Fibroblast of lung (primary cell): Measurements from ENCODE around the gene ZNF672. TPM values are rescaled to one million over a fixed set of nuclear protein-coding genes. Genes with fewer than 3 reads are reported as not detected.
"Not testable (repeated sequence)": the region's sequence is repeated elsewhere in the genome, so short reads cannot be mapped to it uniquely, and the experiment has no call there.

Experiments
- DNase-seq, 2 donors: peaks; one replicate each; pipeline versions ENCODE4 v3.0.0 to v3.0.0-alpha.2; 2010; ENCODE audit warnings: low read depth in 2 of 2
- H2AFZ ChIP-seq: 2 replicates; pipeline ENCODE4 v1.5.1; 2012; ENCODE audit warnings: low read length, control low read depth, inconsistent platforms
- H3K27ac ChIP-seq: 2 replicates; pipeline ENCODE4 v1.5.1; 2011; ENCODE audit warnings: low read length, control low read depth; ENCODE audit not compliant: insufficient read depth
- H3K27me3 ChIP-seq: 2 replicates; pipeline ENCODE4 v1.5.1; 2011; ENCODE audit warnings: mild to moderate bottlenecking, low read length; ENCODE audit not compliant: control insufficient read depth, insufficient read depth
- H3K36me3 ChIP-seq: 2 replicates; pipeline ENCODE4 v1.5.1; 2011; ENCODE audit warnings: low read length; ENCODE audit not compliant: control insufficient read depth, insufficient read depth
- H3K4me1 ChIP-seq: 2 replicates; pipeline ENCODE4 v1.5.1; 2011; ENCODE audit warnings: low read length; ENCODE audit not compliant: control insufficient read depth, insufficient read depth; ENCODE audit errors: extremely low read depth
- H3K4me2 ChIP-seq: 2 replicates; pipeline ENCODE4 v1.5.1; 2011; ENCODE audit warnings: low read length, control low read depth; ENCODE audit not compliant: insufficient read depth; ENCODE audit errors: extremely low read depth
- H3K4me3 ChIP-seq, 4 experiments: fragments of 200-600 bp in 1 of 4; sonication (generic) in 1 of 4; replicated peaks in 1 of 4; 2 replicates each; pipeline ENCODE4 v1.5.1; 2011 to 2016; ENCODE audit warnings: low read length in 4 of 4, low read depth in 3 of 4, mild to moderate bottlenecking in 3 of 4, control low read depth in 2 of 4, inconsistent platforms in 1 of 4, mixed read lengths in 1 of 4; ENCODE audit not compliant: insufficient read depth in 1 of 4; ENCODE audit errors: control extremely low read depth in 1 of 4
- H3K79me2 ChIP-seq: 2 replicates; pipeline ENCODE4 v1.5.1; 2012; ENCODE audit warnings: mild to moderate bottlenecking, low read length, inconsistent platforms; ENCODE audit not compliant: control insufficient read depth, insufficient read depth
- H3K9ac ChIP-seq: 2 replicates; pipeline ENCODE4 v1.5.1; 2011; ENCODE audit warnings: mild to moderate bottlenecking, low read length, control low read depth; ENCODE audit not compliant: insufficient read depth
- H3K9me3 ChIP-seq: 2 replicates; pipeline ENCODE4 v1.5.1; 2012; ENCODE audit warnings: low read depth, low read length; ENCODE audit not compliant: control insufficient read depth, insufficient read depth
- H4K20me1 ChIP-seq: 2 replicates; pipeline ENCODE4 v1.5.1; 2011; ENCODE audit warnings: low read length; ENCODE audit not compliant: control insufficient read depth, insufficient read depth; ENCODE audit errors: extremely low read depth
- CTCF ChIP-seq, 2 donors: IDR thresholded peaks in 1 of 2; conservative IDR thresholded peaks in 1 of 2; 1 replicate in 1 of 2; 2 replicates in 1 of 2; pipeline ENCODE4 v1.5.1; 2011 to 2012; ENCODE audit warnings: low read length in 2 of 2, control low read depth in 1 of 2, inconsistent platforms in 1 of 2, low read depth in 1 of 2, mild to moderate bottlenecking in 1 of 2
- EZH2 ChIP-seq: IDR thresholded peaks from 2 replicates; pipeline ENCODE4 v1.5.1; 2012; ENCODE audit warnings: low read length, control low read depth, mild to moderate bottlenecking; ENCODE audit errors: missing control alignments
- polyA plus RNA-seq, 2 donors: library from polyadenylated mRNA; depleted of rRNA in 1 of 2; stranded (reverse) in 1 of 2; unstranded in 1 of 2; fragments of >200 nt; gene quantifications; 2 replicates each; pipeline ENCODE4 v1.2.1, GENCODE V29; 2011 to 2012; ENCODE audit warnings: missing spikeins in 1 of 2
- total RNA-seq: library from RNA; depleted of rRNA; stranded (reverse); fragments of >200 nt; gene quantifications from 2 replicates; pipeline ENCODE4 v1.2.1, GENCODE V29; 2014

Gene ZNF672
- total and polyA plus RNA-seq, 2 donors (not counting 1 experiment from before 2014, with no cell fraction given): 10.3 to 15.5 TPM

- H3K9ac ChIP-seq: no peak overlapping the region
- H3K4me1 ChIP-seq: no peaks in the 10 kb centered on the region
- no peaks in the 10 kb centered on the region for H3K27me3 ChIP-seq
- H3K9me3 ChIP-seq: no peaks in the 10 kb centered on the region
- DNase-seq: no peak
- no peak overlapping the region for H3K4me2 ChIP-seq
- TF ChIP-seq CTCF (conservative IDR thresholded peaks at IDR 0.05 in 1 of 2, IDR thresholded peaks at IDR 0.05 in 1 of 2; ENCODE audit: low read depth in 1 of 2, low read length in 2 of 2) (no peak), EZH2 (no peak)
- no peaks in the 10 kb centered on the region for H3K36me3 ChIP-seq
- no peaks in the 10 kb centered on the region for H4K20me1 ChIP-seq
- no peak overlapping the region for H3K4me3 ChIP-seq
- H3K79me2 ChIP-seq: no peaks in the 10 kb centered on the region
- H3K27ac ChIP-seq: no peak overlapping the region
- no peak overlapping the region for H2AFZ ChIP-seq
Observed at GRCh38 chr1:248800459-248800858, 37.6 kb upstream of the ZNF672 start.

- H3K4me1 ChIP-seq: no peaks in the 10 kb centered on the region
Observed at GRCh38 chr1:248802454-248802853, 35.6 kb upstream of the ZNF672 start.

DNA sequence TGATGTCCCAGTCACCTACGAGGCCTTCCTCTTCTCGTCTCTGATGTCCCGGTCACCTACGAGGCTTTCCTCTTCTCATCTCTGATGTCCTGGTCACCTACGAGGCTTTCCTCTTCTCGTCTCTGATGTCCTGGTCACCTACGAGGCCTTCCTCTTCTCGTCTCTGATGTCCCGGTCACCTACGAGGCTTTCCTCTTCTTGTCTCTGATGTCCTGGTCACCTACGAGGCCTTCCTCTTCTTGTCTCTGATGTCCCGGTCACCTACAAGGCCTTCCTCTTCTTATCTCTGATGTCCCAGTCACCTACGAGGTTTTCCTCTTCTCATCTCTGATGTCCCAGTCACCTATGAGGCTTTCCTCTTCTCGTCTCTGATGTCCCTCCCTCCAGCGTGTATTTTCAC, 34.5 kb upstream of the ZNF672 start:
- not testable (repeated sequence) for H3K79me2 ChIP-seq, H3K9me3 ChIP-seq, H3K36me3 ChIP-seq, H3K4me3 ChIP-seq, H2AFZ ChIP-seq, H3K4me1 ChIP-seq, H3K9ac ChIP-seq, H4K20me1 ChIP-seq, DNase-seq, H3K27ac ChIP-seq, H3K4me2 ChIP-seq, H3K27me3 ChIP-seq

More at GRCh38 chr1:248802454-248802853, 35.6 kb upstream of the ZNF672 start:
- H3K79me2 ChIP-seq: no peaks in the 10 kb centered on the region
- no peaks in the 10 kb centered on the region for H4K20me1 ChIP-seq
- no peak overlapping the region for H2AFZ ChIP-seq
- DNase-seq: no peak
- no peaks in the 10 kb centered on the region for H3K9me3 ChIP-seq
- no peak overlapping the region for H3K27ac ChIP-seq
- TF ChIP-seq EZH2: no peak
- TF ChIP-seq CTCF (conservative IDR thresholded peaks at IDR 0.05 in 1 of 2, IDR thresholded peaks at IDR 0.05 in 1 of 2; ENCODE audit: low read depth in 1 of 2, low read length in 2 of 2): no peak
- H3K4me3 ChIP-seq: no peak overlapping the region
- H3K9ac ChIP-seq: no peak overlapping the region
- H3K4me2 ChIP-seq: no peak overlapping the region
- H3K36me3 ChIP-seq: no peaks in the 10 kb centered on the region
- H3K27me3 ChIP-seq: no peaks in the 10 kb centered on the region
